GM19397 (cell line): Measurements from ENCODE around the gene MRPS22.
A peak's percentile ranks its signal among the peaks of the same experiment; 100 is the strongest.

Source experiments
- ATAC-seq: cut with Tn5 transposase; IDR thresholded peaks from one replicate; pipeline ENCODE4 v1.9.1; 2021; ENCODE audit warnings: mild to moderate bottlenecking, moderate library complexity; ENCODE audit not compliant: unreplicated experiment

Gene MRPS22

GRCh38 chr3:139311557-139311956 lies 32.3 kb upstream of the MRPS22 start:
- ATAC-seq: no peak

- no peak for ATAC-seq
Measured at GRCh38 chr3:139312416-139312815, 31.4 kb upstream of the MRPS22 start.

GRCh38 chr3:139312959-139313358 lies 30.9 kb upstream of the MRPS22 start:
- ATAC-seq: no peak

- ATAC-seq: no peak
Measured at GRCh38 chr3:139313921-139314320, 29.9 kb upstream of the MRPS22 start.

- ATAC-seq: no peak
Measured at GRCh38 chr3:139317215-139317614, 26.6 kb upstream of the MRPS22 start.

GRCh38 chr3:139317660-139318430 lies 26.0 kb upstream of the MRPS22 start:
- ATAC-seq: no peak

GRCh38 chr3:139318431-139318816 lies 25.4 kb upstream of the MRPS22 start:
- no peak for ATAC-seq

GRCh38 chr3:139318826-139319225 lies 25.0 kb upstream of the MRPS22 start:
- ATAC-seq: no peak

- ATAC-seq: no peak
Measured at GRCh38 chr3:139319428-139320402, 24.1 kb upstream of the MRPS22 start.

- ATAC-seq: no peak
Measured at GRCh38 chr3:139320551-139321309, 23.1 kb upstream of the MRPS22 start.

GRCh38 chr3:139322346-139322745 lies 21.5 kb upstream of the MRPS22 start:
- no peak for ATAC-seq

GRCh38 chr3:139323146-139323545 lies 20.7 kb upstream of the MRPS22 start:
- no peak for ATAC-seq

GRCh38 chr3:139324456-139324855 lies 19.4 kb upstream of the MRPS22 start:
- no peak for ATAC-seq

GRCh38 chr3:139325551-139325950 lies 18.3 kb upstream of the MRPS22 start:
- ATAC-seq: no peak

- no peak for ATAC-seq
Measured at GRCh38 chr3:139326131-139326530, 17.7 kb upstream of the MRPS22 start.

GRCh38 chr3:139326707-139327106 lies 17.1 kb upstream of the MRPS22 start:
- no peak for ATAC-seq

- no peak for ATAC-seq
Measured at GRCh38 chr3:139327231-139327630, 16.6 kb upstream of the MRPS22 start.

GRCh38 chr3:139327861-139328260 lies 16.0 kb upstream of the MRPS22 start:
- ATAC-seq: no peak

- ATAC-seq: no peak
Measured at GRCh38 chr3:139328356-139328755, 15.5 kb upstream of the MRPS22 start.

- ATAC-seq: peak; percentile 96
Measured at GRCh38 chr3:139329364-139329850, 14.4 kb upstream of the MRPS22 start.

GRCh38 chr3:139332092-139332491 lies 11.7 kb upstream of the MRPS22 start:
- no peak for ATAC-seq
